HG02852 (cell line): ENCODE data around the gene DHRSX.
"Not testable (repeated sequence)": the region's sequence is repeated elsewhere in the genome, so short reads cannot be mapped to it uniquely, and the experiment has no call there.

ENCODE experiments used
- ATAC-seq: cut with Tn5 transposase; IDR thresholded peaks from one replicate; pipeline ENCODE4 v1.9.1; 2021; ENCODE audit warnings: mild to moderate bottlenecking, moderate library complexity; ENCODE audit not compliant: unreplicated experiment

DHRSX gene

DNA sequence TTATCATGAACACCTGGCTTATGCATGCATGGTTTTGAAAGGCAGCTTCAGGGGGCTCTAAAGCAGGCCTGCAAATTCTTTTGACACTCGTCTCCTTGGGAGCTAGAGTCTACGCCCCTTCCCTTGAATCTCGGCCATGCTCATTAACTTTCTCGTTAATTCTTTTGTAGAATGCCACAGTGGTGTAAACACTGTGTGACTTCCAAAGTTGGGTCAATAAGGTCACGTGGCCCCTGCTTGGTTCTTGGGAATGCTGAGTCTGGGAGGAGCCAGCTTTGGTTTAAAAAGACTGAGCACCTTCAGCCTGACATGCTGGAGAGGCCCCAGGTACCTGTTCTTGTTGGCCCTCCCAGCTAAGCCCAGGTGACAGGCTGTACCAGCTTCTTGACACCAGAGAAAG lies 228.4 kb downstream of the DHRSX start:
- ATAC-seq: no peak

- ATAC-seq: not testable (repeated sequence)
These were observed 229.2 kb downstream of the DHRSX start for GRCh38 chrX:2271595-2271994.

DNA sequence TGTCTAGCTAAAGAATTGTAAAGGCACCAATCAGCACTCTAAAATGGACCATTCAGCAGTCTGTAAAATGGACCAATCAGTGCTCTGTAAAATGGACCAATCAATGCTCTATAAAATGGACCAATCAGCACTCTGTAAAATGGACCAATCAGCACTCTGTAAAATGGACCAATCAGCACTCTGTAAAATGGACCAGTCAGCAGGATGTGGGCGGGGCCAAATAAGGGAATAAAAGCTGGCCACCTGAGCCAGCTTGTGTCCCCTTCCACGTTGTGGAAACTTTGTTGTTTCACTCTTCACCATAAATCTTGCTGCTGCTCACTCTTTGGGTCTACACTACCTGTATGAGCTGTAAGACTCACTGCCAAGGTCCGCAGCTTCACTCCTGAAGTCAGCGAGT lies 230.0 kb downstream of the DHRSX start:
- not testable (repeated sequence) for ATAC-seq

- ATAC-seq: no peak
These were observed 232.9 kb downstream of the DHRSX start for GRCh38 chrX:2267890-2268289.

DNA sequence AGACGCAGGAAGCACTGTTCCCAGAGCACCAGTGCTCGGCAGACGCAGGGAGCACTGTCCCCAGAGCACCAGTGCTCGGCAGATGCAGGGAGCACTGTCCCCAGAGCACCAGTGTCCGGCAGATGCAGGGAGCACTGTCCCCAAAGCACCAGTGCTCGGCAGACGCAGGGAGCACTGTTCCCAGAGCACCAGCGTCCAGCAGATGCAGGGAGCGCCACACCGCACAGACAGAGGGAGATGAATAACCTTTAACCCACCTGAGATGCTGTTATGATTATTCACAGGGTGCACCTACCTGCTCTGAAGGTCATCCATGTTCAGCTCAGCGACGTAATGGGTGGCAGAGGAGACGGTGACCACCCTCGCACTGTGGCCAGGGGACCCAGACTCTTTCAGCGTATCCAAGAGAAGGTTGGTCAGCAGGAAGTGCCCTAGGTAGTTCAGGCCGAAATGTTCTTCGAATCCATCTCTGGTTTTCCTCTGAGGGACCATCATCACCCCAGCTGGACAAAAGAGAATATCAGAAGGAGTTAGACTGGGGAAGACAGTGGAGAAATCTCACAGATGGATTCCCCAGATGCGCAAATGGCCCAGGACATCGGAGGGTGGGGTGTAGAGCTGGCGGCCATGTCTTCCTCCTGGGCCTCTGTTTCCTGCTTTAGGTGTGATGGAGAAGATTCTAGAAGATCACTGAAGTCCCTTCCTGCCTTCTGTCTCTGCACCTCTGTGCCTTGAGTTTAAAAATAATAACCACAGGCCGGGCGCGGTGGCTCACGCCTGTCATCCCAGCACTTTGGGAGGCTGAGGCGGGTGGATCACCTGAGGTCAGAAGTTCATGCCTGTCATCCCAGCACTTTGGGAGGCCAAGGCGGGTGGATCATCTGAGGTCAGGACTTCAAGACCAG lies 234.1 kb downstream of the DHRSX start:
- ATAC-seq: no peak

DNA sequence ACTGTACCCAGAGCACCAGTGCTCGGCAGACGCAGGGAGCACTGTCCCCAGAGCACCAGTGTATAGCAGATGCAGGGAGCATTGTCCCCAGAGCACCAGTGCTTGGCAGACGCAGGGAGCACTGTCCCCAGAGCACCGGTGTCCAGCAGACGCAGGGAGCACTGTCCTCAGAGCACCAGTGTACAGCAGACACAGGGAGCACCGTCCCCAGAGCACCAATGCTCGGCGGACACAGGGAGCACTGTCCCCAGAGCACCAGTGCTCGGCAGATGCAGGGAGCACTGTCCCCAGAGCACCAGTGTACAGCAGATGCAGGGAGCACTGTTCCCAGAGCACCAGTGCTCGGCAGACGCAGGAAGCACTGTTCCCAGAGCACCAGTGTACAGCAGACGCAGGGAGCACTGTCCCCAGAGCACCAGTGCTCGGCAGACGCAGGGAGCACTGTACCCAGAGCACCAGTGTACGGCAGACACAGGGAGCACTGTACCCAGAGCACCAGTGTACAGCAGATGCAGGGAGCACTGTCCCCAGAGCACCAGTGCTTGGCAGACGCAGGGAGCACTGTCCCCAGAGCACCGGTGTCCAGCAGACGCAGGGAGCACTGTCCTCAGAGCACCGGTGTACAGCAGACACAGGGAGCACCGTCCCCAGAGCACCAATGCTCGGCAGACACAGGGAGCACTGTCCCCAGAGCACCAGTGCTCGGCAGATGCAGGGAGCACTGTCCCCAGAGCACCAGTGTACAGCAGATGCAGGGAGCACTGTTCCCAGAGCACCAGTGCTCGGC lies 234.9 kb downstream of the DHRSX start:
- ATAC-seq: not testable (repeated sequence)

GRCh38 chrX:2264179-2265030 lies 236.4 kb downstream of the DHRSX start:
- no peak for ATAC-seq

- no peak for ATAC-seq
These were observed 237.6 kb downstream of the DHRSX start for GRCh38 chrX:2263203-2263602.

DNA sequence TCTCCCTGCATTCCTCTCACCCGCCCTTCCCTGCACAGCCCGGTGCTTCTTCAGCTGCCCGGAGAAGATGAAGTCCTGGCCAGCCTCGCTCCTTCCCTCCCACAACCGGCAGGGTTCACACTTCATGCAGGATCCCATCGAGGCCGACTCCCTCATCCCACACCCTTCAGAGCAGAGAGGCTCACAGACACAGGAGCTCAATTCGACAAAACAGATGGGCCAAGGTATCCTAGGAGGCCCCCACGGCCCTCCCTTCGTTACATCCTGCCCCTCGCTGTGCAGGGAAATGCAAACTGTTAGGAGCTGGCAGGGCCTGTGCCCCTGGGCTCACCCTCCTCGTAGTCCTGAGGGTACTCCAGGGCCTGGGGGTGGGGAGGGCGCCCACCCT lies 238.1 kb downstream of the DHRSX start:
- no peak for ATAC-seq

GRCh38 chrX:2261831-2262667 lies 238.7 kb downstream of the DHRSX start:
- ATAC-seq: no peak

DNA sequence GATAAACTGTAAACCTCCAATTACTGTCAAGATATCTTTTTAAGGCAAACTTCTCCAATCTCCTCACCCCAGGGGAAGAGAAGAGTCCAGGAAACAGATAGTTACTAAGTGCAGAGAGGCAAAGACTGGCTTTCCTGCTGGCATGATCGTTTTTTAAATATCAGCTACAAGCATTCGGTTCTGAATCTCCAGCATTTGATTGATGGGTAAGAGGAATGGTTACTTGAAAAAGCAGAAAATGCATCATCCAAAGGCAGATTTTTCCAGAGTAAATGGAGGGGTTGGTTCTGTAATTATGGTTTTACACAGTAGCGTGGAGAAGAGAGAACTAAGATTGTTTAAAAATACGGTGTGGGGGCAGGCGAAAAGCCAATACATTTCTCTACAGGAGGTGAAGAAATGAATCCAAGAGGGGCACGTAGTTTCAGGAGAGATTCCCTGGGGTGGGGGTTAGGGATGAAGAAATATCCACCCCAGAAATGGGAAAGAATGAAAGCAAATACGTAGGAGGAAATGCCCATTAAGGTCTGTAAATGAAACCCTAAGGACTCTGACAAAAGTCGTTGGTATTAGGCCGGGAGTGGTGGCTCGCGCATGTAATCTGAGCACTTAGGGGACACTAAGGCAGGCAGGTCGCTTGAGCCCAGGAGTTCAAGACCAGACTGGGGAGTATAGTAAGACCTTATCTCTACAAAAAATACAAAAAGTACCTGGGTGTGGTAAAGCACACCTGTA lies 248.3 kb downstream of the DHRSX start:
- no peak for ATAC-seq

DNA sequence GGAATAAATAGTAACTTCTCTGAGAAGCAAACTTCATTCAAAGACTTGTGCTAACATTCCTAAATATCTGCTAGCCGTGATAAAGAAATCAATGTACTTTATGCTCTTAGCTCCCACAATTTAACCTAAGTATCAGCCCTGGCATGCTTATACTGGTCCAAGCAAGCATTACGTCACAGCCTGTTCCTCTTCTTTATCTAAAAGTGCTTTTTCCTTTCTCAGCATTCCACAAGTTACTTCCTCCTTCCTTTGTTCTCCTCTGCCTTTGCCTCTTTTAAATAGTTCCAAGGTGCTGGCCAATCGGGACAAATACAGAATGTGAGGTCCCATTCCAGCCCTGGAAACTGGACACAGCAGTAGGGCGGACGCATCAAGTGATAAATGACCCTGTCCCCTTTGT lies 249.6 kb downstream of the DHRSX start:
- ATAC-seq: no peak

DNA sequence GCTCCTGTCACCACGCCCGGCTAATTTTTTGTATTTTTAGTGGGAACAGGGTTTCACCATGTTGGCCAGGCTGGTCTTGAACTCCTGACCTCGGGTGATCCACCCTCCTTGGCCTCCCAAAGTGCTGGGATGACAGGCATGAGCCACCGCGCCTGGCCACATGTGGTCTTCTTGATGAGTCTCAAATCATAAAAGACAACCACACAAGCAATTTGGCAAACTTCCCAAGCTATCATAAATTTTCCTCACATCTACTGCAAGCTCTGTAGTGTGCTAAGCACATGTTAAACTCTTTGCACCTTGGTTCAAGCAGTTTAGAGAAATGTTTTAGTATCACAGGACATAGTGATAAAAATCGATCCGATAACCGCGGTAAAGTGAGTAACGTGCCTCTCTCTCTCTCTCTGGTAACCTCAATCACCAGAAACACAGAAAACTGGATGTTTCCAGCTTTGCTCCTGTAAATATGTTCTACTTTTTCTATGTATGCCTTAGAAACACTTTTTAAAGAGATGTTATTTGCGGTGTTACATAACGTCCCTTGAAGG lies 256.8 kb downstream of the DHRSX start:
- no peak for ATAC-seq

DNA sequence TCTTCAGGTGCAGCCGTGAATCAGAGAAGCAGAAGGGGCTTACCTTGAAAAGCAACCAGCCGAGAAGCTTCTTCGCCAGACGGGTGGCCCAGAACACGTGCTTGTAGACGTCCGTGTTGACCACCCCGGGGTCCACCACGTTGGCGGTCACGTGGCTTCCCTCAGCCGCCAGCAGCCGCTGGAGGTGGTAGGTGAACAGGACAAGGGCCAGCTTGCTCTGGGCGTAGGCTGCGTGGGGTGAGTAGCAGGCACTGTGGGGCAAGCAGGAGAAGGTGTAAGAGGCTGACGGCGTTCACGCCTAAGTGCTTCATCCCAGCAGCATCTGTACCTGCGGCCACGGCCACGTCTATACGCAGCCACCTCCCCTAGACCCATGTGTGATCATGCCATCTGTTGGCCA lies 257.8 kb downstream of the DHRSX start:
- ATAC-seq: no peak

DNA sequence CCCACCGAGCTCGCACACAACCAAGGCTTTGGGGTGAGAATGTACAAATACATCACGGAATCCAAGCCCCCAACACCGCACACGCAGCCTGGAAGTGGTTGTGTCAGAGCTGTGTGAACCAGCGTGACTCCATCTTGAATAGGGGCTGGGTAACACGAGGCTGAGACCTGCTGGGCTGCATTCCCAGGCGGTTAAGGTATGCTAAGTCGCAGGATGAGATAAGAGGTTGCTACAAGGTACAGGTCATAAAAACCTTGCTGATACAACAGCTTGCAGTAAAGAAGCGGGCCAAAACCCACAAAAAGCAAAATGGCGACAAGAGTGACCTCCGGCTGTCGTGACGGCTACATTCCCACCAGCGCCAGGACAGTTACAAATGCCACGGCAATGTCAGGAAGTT lies 258.4 kb downstream of the DHRSX start:
- no peak for ATAC-seq

- not testable (repeated sequence) for ATAC-seq
These were observed 259.3 kb downstream of the DHRSX start for GRCh38 chrX:2241496-2241895.

GRCh38 chrX:2240761-2241160 lies 260.0 kb downstream of the DHRSX start:
- ATAC-seq: not testable (repeated sequence)

GRCh38 chrX:2237976-2238375 lies 262.8 kb downstream of the DHRSX start:
- no peak for ATAC-seq

GRCh38 chrX:2231570-2232192 lies 269.1 kb downstream of the DHRSX start:
- no peak for ATAC-seq
